Skeletal muscle tissue (tissue), 4 donors: Measurements from ENCODE around the gene CNTNAP4. TPM values are rescaled to one million over a fixed set of nuclear protein-coding genes. Genes with fewer than 3 reads are reported as not detected.

Source experiments
- H3K27ac ChIP-seq: one replicate; pipeline ENCODE4 v1.7.0; 2013; ENCODE audit warnings: mild to moderate bottlenecking, low read depth, low read length, inconsistent platforms
- H3K27me3 ChIP-seq, 3 donors: one replicate each; pipeline ENCODE4 v1.7.0; 2013; ENCODE audit warnings: low read length in 3 of 3; ENCODE audit not compliant: control insufficient read depth in 3 of 3, insufficient read depth in 3 of 3
- H3K36me3 ChIP-seq, 3 donors: one replicate each; pipeline ENCODE4 v1.7.0; 2013; ENCODE audit warnings: low read length in 3 of 3; ENCODE audit not compliant: control insufficient read depth in 3 of 3, insufficient read depth in 3 of 3
- H3K4me1 ChIP-seq, 3 donors: one replicate each; pipeline ENCODE4 v1.7.0; 2013; ENCODE audit warnings: low read length in 3 of 3, mild to moderate bottlenecking in 3 of 3; ENCODE audit not compliant: control insufficient read depth in 3 of 3, insufficient read depth in 3 of 3
- H3K4me3 ChIP-seq, 3 donors: one replicate each; pipeline ENCODE4 v1.7.0; 2013; ENCODE audit warnings: low read length in 3 of 3
- H3K9ac ChIP-seq, 3 donors: one replicate each; pipeline ENCODE4 v1.7.0; 2013; ENCODE audit warnings: low read length in 3 of 3, mild to moderate bottlenecking in 3 of 3, moderate library complexity in 2 of 3, low read depth in 1 of 3
- H3K9me3 ChIP-seq, 3 donors: one replicate each; pipeline ENCODE4 v1.7.0; 2013; ENCODE audit warnings: low read length in 3 of 3; ENCODE audit not compliant: control insufficient read depth in 3 of 3
- total RNA-seq: library from RNA; depleted of rRNA; stranded (reverse); fragments of >200 nt; gene quantifications from one replicate; pipeline ENCODE4 v1.2.3, GENCODE V29; 2014
- donor health status: Osteomylitis.

CNTNAP4 gene
- total RNA-seq, 1 donor from 2014 or later = 15.1 TPM

GRCh38 chr16:76303637-76304314, 26.6 kb downstream of the CNTNAP4 start:
- Histone ChIP-seq H3K36me3 (no peaks in the 10 kb centered on the region), H3K9ac (no peak overlapping the region), H3K4me3 (no peak overlapping the region), H3K27ac (no peak overlapping the region), H3K9me3 (no peaks in the 10 kb centered on the region), H3K4me1 (no peaks in the 10 kb centered on the region), H3K27me3 (no peaks in the 10 kb centered on the region)

- no peaks in the 10 kb centered on the region for H3K36me3 ChIP-seq
- H3K4me3 ChIP-seq = no peak overlapping the region
Measured at GRCh38 chr16:76309639-76310335, 32.6 kb downstream of the CNTNAP4 start.

GRCh38 chr16:76311260-76311659, 34.1 kb downstream of the CNTNAP4 start:
- no peaks in the 10 kb centered on the region for H3K27me3 ChIP-seq
- H3K27ac ChIP-seq = no peak overlapping the region
- H3K4me1 ChIP-seq = no peaks in the 10 kb centered on the region
- H3K36me3 ChIP-seq = no peaks in the 10 kb centered on the region
- no peaks in the 10 kb centered on the region for H3K9me3 ChIP-seq
- H3K9ac ChIP-seq = no peak overlapping the region
- no peak overlapping the region for H3K4me3 ChIP-seq

More at GRCh38 chr16:76309639-76310335, 32.6 kb downstream of the CNTNAP4 start:
- H3K9ac ChIP-seq = no peak overlapping the region
- H3K9me3 ChIP-seq = no peaks in the 10 kb centered on the region
- no peaks in the 10 kb centered on the region for H3K27me3 ChIP-seq
- H3K27ac ChIP-seq = no peak overlapping the region
- H3K4me1 ChIP-seq = no peaks in the 10 kb centered on the region

DNA sequence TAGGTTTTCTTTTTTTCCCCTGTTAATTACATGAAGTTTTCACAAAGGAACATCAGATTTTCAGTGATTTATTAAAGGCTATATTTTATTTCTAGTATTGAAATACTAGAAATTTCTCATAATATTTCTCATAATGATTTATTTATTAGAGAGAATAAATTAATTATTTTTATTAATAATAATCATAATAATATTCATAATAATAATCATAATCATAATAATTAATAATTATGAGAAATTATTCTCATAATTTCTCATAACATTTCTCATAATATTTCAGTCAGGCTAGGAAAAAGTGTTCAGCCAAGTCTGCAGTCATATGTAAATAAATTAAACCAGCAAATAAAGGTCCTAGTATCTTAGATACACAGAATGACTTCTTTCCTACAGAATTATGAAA, 41.4 kb downstream of the CNTNAP4 start:
- H3K9me3 ChIP-seq = no peaks in the 10 kb centered on the region
- H3K4me3 ChIP-seq = no peak overlapping the region
- H3K36me3 ChIP-seq = no peaks in the 10 kb centered on the region
- H3K9ac ChIP-seq = no peak overlapping the region
- H3K27me3 ChIP-seq = no peaks in the 10 kb centered on the region
- H3K27ac ChIP-seq = no peak overlapping the region
- H3K4me1 ChIP-seq = no peaks in the 10 kb centered on the region

DNA sequence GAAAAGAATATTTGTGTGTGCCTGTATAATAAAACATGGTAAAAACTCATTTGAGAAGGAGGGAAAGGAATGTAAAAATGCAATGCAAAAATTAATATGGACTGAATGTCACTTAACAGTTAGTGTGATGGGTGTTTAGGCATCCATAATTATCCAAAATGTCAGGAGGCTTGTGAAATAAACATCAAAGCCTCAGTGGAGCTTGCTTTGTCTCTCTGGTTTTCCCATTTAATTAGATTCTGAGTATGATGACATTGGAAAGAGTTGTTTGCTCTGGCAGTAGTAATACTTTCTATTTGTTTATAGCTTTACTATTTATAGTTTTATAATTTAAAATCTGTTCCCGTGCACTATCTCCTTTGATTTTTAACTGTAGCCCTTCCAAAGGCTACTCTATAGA, 51.9 kb downstream of the CNTNAP4 start:
- Histone ChIP-seq H3K4me3 (no peak overlapping the region), H3K27me3 (no peaks in the 10 kb centered on the region), H3K36me3 (no peaks in the 10 kb centered on the region), H3K4me1 (no peaks in the 10 kb centered on the region), H3K27ac (no peak overlapping the region), H3K9me3 (no peaks in the 10 kb centered on the region), H3K9ac (no peak overlapping the region)

DNA sequence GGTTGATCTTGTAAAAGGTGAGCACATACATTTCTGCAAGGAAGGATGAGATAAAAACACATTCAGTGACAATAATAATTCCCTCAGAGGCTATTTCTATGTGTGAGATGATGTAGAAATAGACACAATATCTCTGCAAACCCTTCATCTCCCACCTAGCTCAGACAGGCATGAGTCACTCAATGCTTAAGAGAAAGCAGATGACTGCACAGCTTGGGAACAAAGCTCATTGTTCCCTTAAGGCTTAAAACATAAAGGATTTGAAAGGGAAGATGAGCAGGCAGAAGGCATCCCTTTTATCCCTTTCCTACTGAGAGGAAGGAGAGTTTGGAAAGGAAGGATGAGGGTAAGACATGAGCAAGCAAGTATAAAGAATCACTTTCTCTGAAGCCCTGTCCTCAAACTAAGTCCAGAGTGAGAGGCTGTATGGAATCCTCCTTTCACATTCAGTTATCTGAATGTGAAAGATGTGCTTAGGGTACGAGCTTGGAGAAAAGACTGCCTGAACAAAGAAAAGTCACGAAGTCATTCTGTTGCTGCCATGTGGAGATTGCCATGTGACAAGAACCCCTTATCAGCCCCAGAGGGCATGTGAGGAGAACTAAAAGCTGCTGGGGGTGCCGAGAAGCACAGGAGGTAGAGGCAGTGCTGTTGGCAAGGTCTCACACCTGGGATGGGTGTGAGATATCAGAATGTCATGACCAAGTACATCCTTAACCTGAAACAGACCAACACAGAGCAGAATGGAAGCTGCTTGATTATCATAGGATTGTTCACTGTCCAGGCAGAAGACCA, 58.2 kb downstream of the CNTNAP4 start:
- H3K4me1 ChIP-seq = no peaks in the 10 kb centered on the region
- no peak overlapping the region for H3K27ac ChIP-seq
- H3K4me3 ChIP-seq = no peak overlapping the region
- no peaks in the 10 kb centered on the region for H3K36me3 ChIP-seq
- peaks cover 0 to 4% (median 0%) of the 10 kb centered on the region in 3 donors for H3K9me3 ChIP-seq
- no peak overlapping the region for H3K9ac ChIP-seq
- H3K27me3 ChIP-seq = no peaks in the 10 kb centered on the region

GRCh38 chr16:76336112-76336511, 58.9 kb downstream of the CNTNAP4 start:
- Histone ChIP-seq H3K27me3 (no peaks in the 10 kb centered on the region), H3K36me3 (no peaks in the 10 kb centered on the region), H3K9me3 (peaks cover 0 to 4% (median 0%) of the 10 kb centered on the region in 3 donors)

DNA sequence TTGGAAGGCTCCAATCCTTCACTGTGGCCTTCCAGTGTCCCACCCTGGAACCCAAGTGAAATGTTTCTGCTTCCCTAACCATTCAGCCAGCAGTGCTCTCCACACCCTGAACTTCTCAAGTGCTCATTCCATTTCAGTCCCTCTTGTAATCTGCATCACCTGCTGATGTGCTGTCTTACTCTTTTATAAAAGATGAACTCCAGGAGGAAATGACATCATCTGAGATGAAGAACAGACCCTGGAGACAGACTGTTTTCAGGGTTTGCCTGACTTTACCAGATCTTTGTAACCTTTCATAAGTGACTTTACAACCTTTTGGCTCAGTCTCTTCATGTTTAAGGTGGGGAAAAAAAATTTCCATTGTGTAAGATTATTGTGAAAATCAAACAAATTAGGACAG, 61.3 kb downstream of the CNTNAP4 start:
- Histone ChIP-seq H3K27me3 (no peaks in the 10 kb centered on the region), H3K4me3 (no peak overlapping the region), H3K9me3 (peaks cover 0 to 4% (median 0%) of the 10 kb centered on the region in 3 donors), H3K4me1 (no peaks in the 10 kb centered on the region), H3K36me3 (no peaks in the 10 kb centered on the region), H3K9ac (no peak overlapping the region), H3K27ac (no peak overlapping the region)

More at GRCh38 chr16:76336112-76336511, 58.9 kb downstream of the CNTNAP4 start:
- Histone ChIP-seq H3K4me3 (no peak overlapping the region), H3K4me1 (no peaks in the 10 kb centered on the region), H3K9ac (no peak overlapping the region), H3K27ac (no peak overlapping the region)

- Histone ChIP-seq H3K4me3 (no peak overlapping the region), H3K9me3 (no peaks in the 10 kb centered on the region), H3K4me1 (no peaks in the 10 kb centered on the region), H3K9ac (no peak overlapping the region), H3K36me3 (no peaks in the 10 kb centered on the region), H3K27ac (no peak overlapping the region), H3K27me3 (no peaks in the 10 kb centered on the region)
Measured at GRCh38 chr16:76343769-76344168, 66.6 kb downstream of the CNTNAP4 start.

DNA sequence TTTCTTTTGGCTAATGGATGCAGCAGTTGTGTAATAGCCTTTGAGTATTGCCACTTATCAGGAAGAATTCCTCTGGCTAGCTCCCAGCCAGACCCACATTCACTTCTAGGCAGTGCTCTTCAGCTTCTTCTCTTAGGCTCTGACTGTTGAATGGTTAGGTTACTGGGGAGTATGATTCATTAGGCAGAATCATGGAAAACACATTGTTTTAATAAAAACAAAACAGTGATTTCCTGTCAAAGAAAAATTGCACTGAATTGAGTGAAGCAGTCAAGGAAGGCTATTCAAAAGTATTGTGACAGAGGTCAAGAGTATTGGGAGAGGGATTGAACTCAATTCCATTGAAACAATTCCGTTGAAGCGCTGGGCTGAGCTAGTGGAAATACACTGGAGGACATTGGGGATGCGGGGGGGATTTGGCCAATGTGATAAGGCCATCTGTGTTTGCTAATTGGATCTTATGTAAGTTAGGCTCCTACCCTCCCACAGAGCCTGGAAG, 68.0 kb downstream of the CNTNAP4 start:
- H3K9me3 ChIP-seq = no peaks in the 10 kb centered on the region
- H3K4me1 ChIP-seq = no peaks in the 10 kb centered on the region
- no peaks in the 10 kb centered on the region for H3K36me3 ChIP-seq
- no peak overlapping the region for H3K4me3 ChIP-seq
- H3K27me3 ChIP-seq = no peaks in the 10 kb centered on the region
- no peak overlapping the region for H3K9ac ChIP-seq
- no peak overlapping the region for H3K27ac ChIP-seq
